Kidney (tissue), 14 donors: ENCODE measurements around the gene CD209. TPM values are rescaled to one million over a fixed set of nuclear protein-coding genes. Genes with fewer than 3 reads are reported as not detected.
"Not testable (repeated sequence)": the region's sequence is repeated elsewhere in the genome, so short reads cannot be mapped to it uniquely, and the experiment has no call there.

Experiments
- DNase-seq, 5 donors: peaks; one replicate each; pipeline ENCODE4 v3.0.0-alpha.2; 2013 to 2020
- FAIRE-seq: peaks from 2 replicates; lab custom pipeline; 2012; peaks lifted over from hg19 to GRCh38; lab: Jason Lieb, UNC
- H3K27ac ChIP-seq, 2 donors: one replicate each; pipeline ENCODE4 v1.7.0; 2013; ENCODE audit warnings: low read depth in 2 of 2, low read length in 2 of 2, inconsistent platforms in 1 of 2
- H3K27me3 ChIP-seq: one replicate; pipeline ENCODE4 v1.7.1; 2013; ENCODE audit warnings: low read length, inconsistent platforms; ENCODE audit not compliant: control insufficient read depth, insufficient read depth
- H3K36me3 ChIP-seq, 3 donors: one replicate each; pipeline versions ENCODE4 v1.7.0 to v1.7.1; 2013; ENCODE audit warnings: low read length in 3 of 3, control low read depth in 1 of 3, inconsistent platforms in 1 of 3; ENCODE audit not compliant: insufficient read depth in 3 of 3, control insufficient read depth in 2 of 3
- H3K4me1 ChIP-seq, 3 donors: one replicate each; pipeline versions ENCODE4 v1.7.0 to v1.7.1; 2013; ENCODE audit warnings: low read length in 3 of 3, inconsistent platforms in 1 of 3, low read depth in 1 of 3; ENCODE audit not compliant: control insufficient read depth in 2 of 3, insufficient read depth in 2 of 3
- H3K4me3 ChIP-seq, 3 donors: one replicate each; pipeline versions ENCODE4 v1.7.0 to v1.8.1; 2013; ENCODE audit warnings: low read length in 3 of 3, control low read depth in 1 of 3, inconsistent platforms in 1 of 3
- H3K9ac ChIP-seq, 3 donors: one replicate each; pipeline versions ENCODE4 v1.7.0 to v1.7.1; 2013; ENCODE audit warnings: low read length in 3 of 3, control low read depth in 1 of 3, inconsistent platforms in 1 of 3
- H3K9me3 ChIP-seq, 3 donors: one replicate each; pipeline versions ENCODE4 v1.7.0 to v1.7.1; 2013; ENCODE audit warnings: low read length in 3 of 3, control low read depth in 1 of 3, inconsistent platforms in 1 of 3; ENCODE audit not compliant: control insufficient read depth in 2 of 3, insufficient read depth in 1 of 3
- intact Hi-C: fragments of 100-400 bp; cut with DNase I; formaldehyde crosslinking; loops from one replicate; pipeline ENCODE4 v1.11.1; 2022
- polyA plus RNA-seq: library from polyadenylated mRNA; stranded (reverse); fragments of 350-450 nt; fragmentation: Illumina TruSeq; extraction: RNeasy Lipid Tissue Mini Kit (QIAGEN cat#74804); gene quantifications from one replicate; pipeline ENCODE4 v1.2.3, GENCODE V29; 2014; ENCODE audit warnings: low read depth, low replicate concordance; ENCODE audit not compliant: insufficient read depth
- total RNA-seq: library from RNA; stranded (reverse); fragmentation: NEBNext Ultra II Directional; extraction: Animal tissue kit (Norgen Biotek cat#: 25700); gene quantifications from one replicate; pipeline ENCODE4 v1.2.1, GENCODE V29; 2021
- TF ChIP-seq, protein P1 (sequence below): IDR thresholded peaks from 3 replicates; pipeline ENCODE4 v1.5.1; 2012; ENCODE audit warnings: mild to moderate bottlenecking, moderate library complexity, borderline replicate concordance; ENCODE audit not compliant: insufficient read depth; ENCODE audit errors: extremely low read depth
- donor health status: control.
- donor health status: control.
- donor health status: control.
- donor health status: control.
- donor health status: control.
- donor health status: DM: yes; HTN: yes; CAD: no.
- donor health status: Normal renal cell carcinoma (clear cell type).

Gene CD209
- total and polyA plus RNA-seq, 2 donors from 2014 or later: 1.2 to 11.7 TPM

DNA sequence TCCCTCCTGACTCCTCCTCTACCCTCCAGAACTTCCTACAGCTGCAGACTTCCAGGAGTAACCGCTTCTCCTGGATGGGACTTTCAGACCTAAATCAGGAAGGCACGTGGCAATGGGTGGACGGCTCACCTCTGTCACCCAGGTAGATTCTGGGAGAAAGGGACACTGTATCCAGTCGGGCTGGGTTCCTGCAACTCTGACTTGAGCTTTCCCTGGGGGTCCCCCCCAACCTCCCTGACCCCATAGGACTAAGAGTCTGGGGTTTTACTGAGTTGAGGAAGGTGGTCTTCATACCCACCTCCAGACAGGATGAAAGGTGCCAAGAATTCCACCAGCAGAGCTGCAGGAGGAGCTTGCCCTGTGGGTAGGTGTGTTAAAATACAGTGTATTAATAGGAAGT, 20.2 kb upstream of the CD209 start:
- Histone ChIP-seq H3K4me3 (no peak overlapping the region), H3K27me3 (no peaks in the 10 kb centered on the region), H3K36me3 (no peaks in the 10 kb centered on the region), H3K9ac (no peak overlapping the region), H3K27ac (no peak overlapping the region), H3K9me3 (no peaks in the 10 kb centered on the region), H3K4me1 (no peaks in the 10 kb centered on the region)
- DNase-seq: peak in 1 of 5 donors; percentile 21
- intact Hi-C loops: no loop called here
- TF ChIP-seq, protein P1, sequence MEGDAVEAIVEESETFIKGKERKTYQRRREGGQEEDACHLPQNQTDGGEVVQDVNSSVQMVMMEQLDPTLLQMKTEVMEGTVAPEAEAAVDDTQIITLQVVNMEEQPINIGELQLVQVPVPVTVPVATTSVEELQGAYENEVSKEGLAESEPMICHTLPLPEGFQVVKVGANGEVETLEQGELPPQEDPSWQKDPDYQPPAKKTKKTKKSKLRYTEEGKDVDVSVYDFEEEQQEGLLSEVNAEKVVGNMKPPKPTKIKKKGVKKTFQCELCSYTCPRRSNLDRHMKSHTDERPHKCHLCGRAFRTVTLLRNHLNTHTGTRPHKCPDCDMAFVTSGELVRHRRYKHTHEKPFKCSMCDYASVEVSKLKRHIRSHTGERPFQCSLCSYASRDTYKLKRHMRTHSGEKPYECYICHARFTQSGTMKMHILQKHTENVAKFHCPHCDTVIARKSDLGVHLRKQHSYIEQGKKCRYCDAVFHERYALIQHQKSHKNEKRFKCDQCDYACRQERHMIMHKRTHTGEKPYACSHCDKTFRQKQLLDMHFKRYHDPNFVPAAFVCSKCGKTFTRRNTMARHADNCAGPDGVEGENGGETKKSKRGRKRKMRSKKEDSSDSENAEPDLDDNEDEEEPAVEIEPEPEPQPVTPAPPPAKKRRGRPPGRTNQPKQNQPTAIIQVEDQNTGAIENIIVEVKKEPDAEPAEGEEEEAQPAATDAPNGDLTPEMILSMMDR: no peak
- FAIRE-seq: no peak

DNA sequence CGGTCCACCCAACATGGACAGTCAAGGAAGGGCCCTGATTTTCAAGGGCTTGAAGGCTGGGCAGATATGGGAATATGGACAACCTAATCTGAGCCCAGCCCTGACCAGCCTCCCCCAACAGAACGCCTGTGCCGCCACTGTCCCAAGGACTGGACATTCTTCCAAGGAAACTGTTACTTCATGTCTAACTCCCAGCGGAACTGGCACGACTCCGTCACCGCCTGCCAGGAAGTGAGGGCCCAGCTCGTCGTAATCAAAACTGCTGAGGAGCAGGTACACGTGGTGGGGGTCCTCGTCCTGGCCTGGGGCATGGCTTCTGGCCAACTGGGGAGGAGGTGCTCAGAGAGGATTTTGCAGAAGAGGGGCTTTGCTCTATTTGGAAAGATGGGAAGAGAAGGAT, 19.2 kb upstream of the CD209 start:
- intact Hi-C loops: no loop called here
- DNase-seq (peak in 1 of 5 donors; percentile 60), FAIRE-seq (no peak)

DNA sequence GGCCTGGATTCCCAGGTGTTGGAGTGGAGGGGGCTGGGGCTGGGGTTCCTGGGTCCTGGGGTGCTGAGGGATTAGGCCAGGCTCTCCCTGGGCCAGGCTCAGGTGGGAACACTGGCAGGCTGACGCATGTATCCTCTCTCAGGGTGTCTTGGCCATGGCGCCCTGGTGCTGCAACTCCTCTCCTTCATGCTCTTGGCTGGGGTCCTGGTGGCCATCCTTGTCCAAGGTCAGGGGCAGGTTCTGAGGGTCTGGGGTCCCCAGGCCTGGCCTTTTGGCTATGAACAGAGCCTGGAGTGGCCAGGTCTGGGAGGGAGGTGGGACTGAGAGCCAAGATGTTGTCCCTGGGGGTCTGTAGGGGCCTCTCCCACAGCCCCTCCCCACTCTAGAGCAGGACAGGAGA, 17.7 kb upstream of the CD209 start:
- FAIRE-seq, H3K4me1 ChIP-seq, H3K27ac ChIP-seq, DNase-seq, intact Hi-C loops, H3K4me3 ChIP-seq, H3K27me3 ChIP-seq, H3K36me3 ChIP-seq, H3K9ac ChIP-seq, H3K9me3 ChIP-seq: not testable (repeated sequence)

More for the DNA sequence above, 19.2 kb upstream of the CD209 start:
- H3K9me3 ChIP-seq: no peaks in the 10 kb centered on the region
- TF ChIP-seq, protein P1: no peak
- H3K27me3 ChIP-seq: no peaks in the 10 kb centered on the region
- no peak overlapping the region for H3K4me3 ChIP-seq
- H3K9ac ChIP-seq: no peak overlapping the region
- H3K36me3 ChIP-seq: no peaks in the 10 kb centered on the region
- H3K27ac ChIP-seq: no peak overlapping the region
- H3K4me1 ChIP-seq: no peaks in the 10 kb centered on the region

DNA sequence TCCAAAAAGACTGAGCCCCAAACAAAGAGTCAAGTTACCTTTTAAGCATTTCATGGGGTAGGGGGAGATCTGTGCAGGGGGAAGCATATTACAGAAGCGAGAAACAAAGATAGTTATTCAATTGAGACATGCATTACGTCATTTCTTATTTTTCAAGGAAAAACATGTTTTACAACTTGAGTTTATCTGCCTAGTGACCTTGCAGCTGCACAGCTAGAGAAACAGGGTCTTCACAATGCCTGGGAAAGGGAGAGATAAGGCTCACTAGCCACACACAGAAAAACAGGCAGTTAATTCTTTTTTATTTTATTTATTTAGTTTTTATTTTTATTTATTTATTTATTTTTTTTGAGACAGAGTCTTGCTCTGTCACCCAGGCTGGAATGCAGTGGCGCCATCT, 16.8 kb upstream of the CD209 start:
- intact Hi-C loops, H3K36me3 ChIP-seq, H3K27me3 ChIP-seq, H3K9me3 ChIP-seq, H3K4me1 ChIP-seq, DNase-seq, H3K4me3 ChIP-seq, H3K27ac ChIP-seq, H3K9ac ChIP-seq, FAIRE-seq: not testable (repeated sequence)

DNA sequence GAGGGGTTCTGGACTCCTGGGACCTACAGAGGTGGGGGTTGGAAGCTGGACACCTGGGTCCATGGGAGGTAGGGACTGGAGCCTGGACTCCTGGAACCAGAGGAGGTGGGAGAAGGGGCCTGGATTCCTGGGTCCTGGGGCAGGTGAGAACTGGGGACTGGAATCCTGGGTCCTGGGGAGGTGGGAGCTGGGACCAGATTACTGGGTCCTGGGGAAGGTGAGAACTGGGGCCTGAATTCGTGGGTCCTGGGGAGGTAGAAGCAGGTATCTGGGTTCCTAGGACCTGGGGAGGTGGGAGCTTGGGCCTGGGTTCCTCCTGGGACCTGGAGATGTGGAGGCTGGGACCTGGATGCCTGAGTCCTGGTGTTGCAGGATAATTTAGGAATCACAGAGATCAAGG, 16.4 kb upstream of the CD209 start:
- H3K9ac ChIP-seq: no peak overlapping the region
- H3K27ac ChIP-seq: no peak overlapping the region
- no peaks in the 10 kb centered on the region for H3K36me3 ChIP-seq
- H3K27me3 ChIP-seq: no peaks in the 10 kb centered on the region
- no peaks in the 10 kb centered on the region for H3K9me3 ChIP-seq
- FAIRE-seq: no peak
- intact Hi-C loops: no loop called here
- DNase-seq: no peak
- no peak overlapping the region for H3K4me3 ChIP-seq
- H3K4me1 ChIP-seq: no peaks in the 10 kb centered on the region
- TF ChIP-seq, protein P1: no peak
